ENCODE data around the gene CHRND.

Gene CHRND

DNA sequence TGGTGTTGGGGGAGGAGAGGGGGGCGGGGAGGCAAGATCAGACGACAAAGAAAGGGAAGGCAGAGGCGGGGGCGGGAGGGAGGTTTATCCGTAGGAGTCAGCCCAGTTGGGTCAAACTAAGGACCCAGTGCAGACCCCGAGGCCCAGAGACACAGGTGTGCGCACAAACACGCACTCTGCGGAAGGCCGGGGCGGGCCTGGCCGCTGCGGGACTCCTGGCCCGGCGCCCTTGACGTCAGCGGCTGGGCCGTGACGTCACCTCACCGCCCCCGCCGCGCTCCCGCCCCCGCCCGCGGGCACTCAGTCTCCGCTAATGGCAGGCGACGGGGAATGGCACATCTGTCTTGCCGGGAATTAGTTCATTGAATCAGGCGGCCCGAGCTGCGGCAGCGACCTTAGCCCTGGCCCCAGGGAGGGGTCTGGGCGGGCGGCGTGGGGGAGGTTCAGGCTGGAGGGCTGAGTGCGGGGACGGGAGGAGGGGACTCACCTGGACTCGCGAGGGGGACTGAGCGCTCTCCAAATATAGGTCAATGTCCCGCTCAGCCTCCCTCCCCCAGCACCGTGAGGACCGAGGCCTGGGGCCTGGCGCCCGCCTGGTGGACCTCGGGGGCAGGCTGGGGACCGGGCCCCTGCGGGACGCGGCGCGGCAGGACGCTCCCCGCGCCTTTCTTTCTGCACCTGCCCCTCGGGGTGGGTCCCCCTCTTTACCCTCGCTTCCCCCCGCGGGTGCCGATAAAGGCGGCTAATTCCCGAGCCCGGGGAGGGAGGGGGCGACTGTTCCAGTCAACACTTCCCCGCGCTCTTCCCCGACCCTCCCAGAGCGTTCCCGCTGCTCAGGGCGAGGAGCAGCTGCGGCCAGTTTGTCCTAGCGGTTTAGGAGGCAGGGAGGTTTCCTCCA is 22.8 kb upstream of the CHRND start:
- in situ Hi-C loops (cut with HindIII; ENCODE audit: low sequenced_read_pairs), result no loop called here

GRCh38 chr2:232503809-232504323 is 22.1 kb upstream of the CHRND start:
- in situ Hi-C loops (cut with HindIII; ENCODE audit: low sequenced_read_pairs), result no loop called here

DNA sequence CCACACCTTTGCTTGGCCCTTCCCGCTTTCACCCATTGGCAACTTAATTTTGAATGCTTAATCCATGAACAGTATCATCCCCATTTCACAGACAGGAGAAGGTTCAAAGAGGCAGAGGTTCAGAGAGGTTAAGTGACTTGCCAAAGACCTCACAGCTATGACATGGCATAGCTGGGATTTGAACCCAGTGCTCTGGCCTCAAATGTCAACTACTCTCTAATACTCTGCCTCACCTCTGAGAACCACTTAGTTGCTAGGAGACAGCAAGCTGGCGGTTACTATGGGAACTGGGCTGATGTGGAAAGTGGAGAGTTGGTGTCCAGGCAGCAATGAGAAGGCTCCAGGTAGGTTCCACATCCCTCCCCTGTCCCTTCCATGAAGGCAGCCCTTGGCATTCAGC is 21.5 kb upstream of the CHRND start:
- in situ Hi-C loops (cut with HindIII; ENCODE audit: low sequenced_read_pairs), result no loop called here

DNA sequence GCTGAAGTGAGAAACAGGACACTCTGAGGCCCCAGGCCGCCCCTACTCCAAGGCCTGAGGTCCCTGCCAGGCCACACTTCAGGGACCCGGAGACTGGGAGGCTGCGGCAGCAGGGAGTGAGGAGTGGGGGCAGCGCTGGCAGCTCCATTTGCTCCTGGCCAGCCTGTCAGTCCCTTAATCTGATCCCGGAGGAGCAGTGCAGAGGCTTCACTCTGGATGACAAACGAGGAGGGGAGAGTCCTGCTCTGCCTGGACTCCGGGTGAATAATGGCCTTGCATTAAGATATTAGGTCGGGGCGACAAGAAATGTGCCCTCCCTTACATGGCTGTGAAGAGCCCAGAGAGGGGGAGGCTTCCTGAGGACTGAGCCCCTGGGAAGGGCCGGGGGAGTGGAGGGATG is 20.1 kb upstream of the CHRND start:
- in situ Hi-C loops (cut with HindIII; ENCODE audit: low sequenced_read_pairs), result no loop called here

GRCh38 chr2:232506709-232507108 is 19.3 kb upstream of the CHRND start:
- in situ Hi-C loops (cut with HindIII; ENCODE audit: low sequenced_read_pairs), result no loop called here

DNA sequence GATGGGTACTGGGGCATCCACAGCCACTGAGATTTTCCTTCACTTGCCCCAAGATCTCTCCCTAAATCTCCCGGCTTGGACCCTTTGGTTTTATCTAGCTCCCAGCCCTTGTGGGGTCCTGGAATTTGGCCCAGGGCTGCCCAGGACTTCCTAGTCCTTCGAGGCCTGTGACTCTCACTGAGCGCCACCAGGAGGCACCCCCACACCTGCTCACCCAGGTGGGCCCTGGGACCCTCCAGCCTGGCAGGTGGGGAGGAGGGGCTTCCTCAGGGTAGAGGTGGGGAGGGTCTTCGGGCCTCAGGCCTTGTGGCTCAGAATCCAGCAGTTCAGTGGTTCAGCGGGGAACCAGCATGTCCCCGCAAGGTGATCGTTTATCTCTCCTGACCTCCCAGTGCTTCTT is 17.7 kb upstream of the CHRND start:
- in situ Hi-C loops (cut with HindIII; ENCODE audit: low sequenced_read_pairs), result no loop called here

- in situ Hi-C loops (cut with HindIII; ENCODE audit: low sequenced_read_pairs), result loop anchor here (5.0 kb wide), 1 partner anchor 99 kb away; no protein-coding TSS in a partner anchor
Observed at GRCh38 chr2:232511336-232511890, 14.5 kb upstream of the CHRND start.

- in situ Hi-C loops (cut with HindIII; ENCODE audit: low sequenced_read_pairs), result loop anchor here (5.0 kb wide), 1 partner anchor 100 kb away; no protein-coding TSS in a partner anchor
Observed at GRCh38 chr2:232512602-232513001, 13.4 kb upstream of the CHRND start.

DNA sequence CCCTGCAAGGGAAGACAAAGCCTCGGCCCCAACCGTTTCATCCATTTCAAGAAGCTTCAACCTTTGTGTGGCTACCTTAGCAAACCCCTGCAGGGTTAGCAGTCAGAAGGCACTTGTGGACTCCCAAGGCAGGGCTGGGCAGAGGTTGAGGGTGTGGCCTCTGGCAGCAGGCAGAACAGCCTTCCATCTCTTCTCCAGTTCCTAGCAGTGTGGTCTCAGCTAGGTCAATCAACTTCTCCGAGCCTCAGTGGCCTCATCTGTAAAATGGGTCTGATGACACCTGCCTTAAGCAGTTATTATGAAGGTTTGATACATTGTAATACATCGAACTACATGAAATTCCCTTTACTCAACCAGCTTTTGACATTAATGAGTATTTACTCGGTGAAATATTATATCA is 12.6 kb upstream of the CHRND start:
- in situ Hi-C loops (cut with HindIII; ENCODE audit: low sequenced_read_pairs), result loop anchor here (5.0 kb wide), 1 partner anchor 101 kb away; no protein-coding TSS in a partner anchor

GRCh38 chr2:232515639-232516038 is 10.3 kb upstream of the CHRND start:
- in situ Hi-C loops (cut with HindIII; ENCODE audit: low sequenced_read_pairs), result no loop called here

GRCh38 chr2:232516551-232516950 is 9.4 kb upstream of the CHRND start:
- in situ Hi-C loops (cut with HindIII; ENCODE audit: low sequenced_read_pairs), result no loop called here

GRCh38 chr2:232518844-232519243 is 7.1 kb upstream of the CHRND start:
- in situ Hi-C loops (cut with HindIII; ENCODE audit: low sequenced_read_pairs), result no loop called here

GRCh38 chr2:232519581-232520438 is 6.2 kb upstream of the CHRND start, which contains the start of gene PRSS56:
Gene PRSS56, plus strand, starts transcription at chr2:232520388. Its CDS starts 211 bp downstream, at chr2:232520599.
- in situ Hi-C loops (cut with HindIII; ENCODE audit: low sequenced_read_pairs), result no loop called here

DNA sequence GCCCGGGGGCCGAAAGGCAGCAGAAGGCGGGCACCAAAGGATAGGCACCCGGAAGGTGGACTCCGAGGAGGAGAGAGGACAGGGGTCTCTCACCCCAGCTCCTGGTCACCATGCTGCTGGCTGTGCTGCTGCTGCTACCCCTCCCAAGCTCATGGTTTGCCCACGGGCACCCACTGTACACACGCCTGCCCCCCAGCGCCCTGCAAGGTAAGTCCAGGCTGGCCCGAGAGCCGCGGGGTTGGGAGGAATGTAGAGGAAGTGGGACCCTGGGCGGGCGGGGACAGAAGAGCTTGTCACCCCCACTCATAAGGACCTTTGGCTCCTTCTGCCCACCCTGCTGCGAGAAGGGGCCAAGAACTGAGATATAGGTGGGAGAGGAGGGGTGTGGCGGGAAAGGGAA is 5.5 kb upstream of the CHRND start:
- in situ Hi-C loops (cut with HindIII; ENCODE audit: low sequenced_read_pairs), result no loop called here

DNA sequence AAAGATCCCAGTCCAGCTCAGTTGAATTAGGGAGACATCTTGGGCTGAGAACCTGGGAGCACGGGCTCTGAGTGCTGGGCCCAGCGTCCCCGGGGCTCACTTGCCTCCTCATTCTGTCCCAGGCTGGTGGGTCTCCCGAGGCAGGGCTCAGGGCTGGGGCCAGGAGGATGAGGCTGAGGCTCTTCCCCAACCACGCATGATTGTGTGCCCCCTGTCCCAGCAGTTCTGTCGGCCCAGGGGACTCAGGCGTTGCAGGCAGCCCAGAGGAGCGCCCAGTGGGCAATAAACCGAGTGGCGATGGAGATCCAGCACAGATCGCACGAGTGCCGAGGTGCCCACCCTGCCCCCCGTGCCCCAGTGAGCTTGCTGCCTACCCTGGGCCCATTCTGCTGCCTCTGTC is 4.9 kb upstream of the CHRND start:
- in situ Hi-C loops (cut with HindIII; ENCODE audit: low sequenced_read_pairs), result no loop called here

DNA sequence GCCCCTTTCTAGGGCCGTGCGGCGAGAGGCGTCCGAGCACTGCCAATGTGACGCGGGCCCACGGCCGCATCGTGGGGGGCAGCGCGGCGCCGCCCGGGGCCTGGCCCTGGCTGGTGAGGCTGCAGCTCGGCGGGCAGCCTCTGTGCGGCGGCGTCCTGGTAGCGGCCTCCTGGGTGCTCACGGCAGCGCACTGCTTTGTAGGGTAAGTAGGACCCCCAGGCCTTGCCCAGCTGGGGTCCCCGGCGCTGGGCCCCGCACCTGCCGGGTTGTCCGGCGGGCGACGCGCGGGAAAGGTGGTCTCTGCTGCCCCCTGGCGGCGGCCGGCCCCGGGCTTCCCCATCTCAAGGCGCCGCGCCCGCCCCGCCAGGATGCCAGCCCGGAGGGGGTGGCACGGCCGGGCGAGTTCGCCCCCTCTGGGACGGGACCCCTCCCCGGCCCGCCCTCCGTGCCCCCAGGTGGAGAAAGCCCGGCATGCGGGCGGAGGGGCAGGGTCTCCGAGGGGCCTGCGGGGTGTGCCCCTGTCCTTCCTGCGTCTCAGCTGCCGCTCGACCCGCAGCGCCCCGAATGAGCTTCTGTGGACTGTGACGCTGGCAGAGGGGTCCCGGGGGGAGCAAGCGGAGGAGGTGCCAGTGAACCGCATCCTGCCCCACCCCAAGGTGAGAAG is 3.9 kb upstream of the CHRND start:
- in situ Hi-C loops (cut with HindIII; ENCODE audit: low sequenced_read_pairs), result no loop called here

GRCh38 chr2:232522623-232523401 is 3.1 kb upstream of the CHRND start:
- in situ Hi-C loops (cut with HindIII; ENCODE audit: low sequenced_read_pairs), result no loop called here

DNA sequence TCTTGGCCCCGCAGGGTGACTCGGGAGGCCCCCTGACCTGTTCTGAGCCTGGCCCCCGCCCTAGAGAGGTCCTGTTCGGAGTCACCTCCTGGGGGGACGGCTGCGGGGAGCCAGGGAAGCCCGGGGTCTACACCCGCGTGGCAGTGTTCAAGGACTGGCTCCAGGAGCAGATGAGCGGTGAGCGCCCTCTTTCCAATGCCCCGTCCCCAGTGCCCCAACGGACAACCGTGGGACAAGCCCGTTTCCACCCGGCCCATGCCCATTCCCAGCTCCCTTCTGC is 2.6 kb upstream of the CHRND start:
- in situ Hi-C loops (cut with HindIII; ENCODE audit: low sequenced_read_pairs), result no loop called here

- in situ Hi-C loops (cut with HindIII; ENCODE audit: low sequenced_read_pairs), result no loop called here
Observed at GRCh38 chr2:232523682-232524597, 2.0 kb upstream of the CHRND start.

Data from endothelial cell of hepatic sinusoid (primary cell).